HepG2 (cell line): Measurements from ENCODE around the gene THAP3. TPM values are rescaled to one million over a fixed set of nuclear protein-coding genes. Genes with fewer than 3 reads are reported as not detected.
A peak's percentile ranks its signal among the peaks of the same experiment; 100 is the strongest.

Experiments used
- ERF ChIP-seq: IDR thresholded peaks from 2 replicates; pipeline ENCODE4 v1.6.1; 2018; ENCODE audit warnings: missing biosample characterization, missing genetic modification reagents
- NCOR1 ChIP-seq: fragments of 200-600 bp; sonication (generic); IDR thresholded peaks from 2 replicates; pipeline ENCODE4 v1.7.0; 2017; ENCODE audit warnings: antibody characterized with exemption, low read length, borderline replicate concordance
- POLR2G ChIP-seq: fragments of 200-400 bp; formaldehyde crosslinking; IDR thresholded peaks from 2 replicates; pipeline ENCODE4 v1.6.1; 2018; ENCODE audit warnings: mild to moderate bottlenecking, low read depth, low read length, moderate library complexity
- RXRA ChIP-seq: sonication (generic); formaldehyde crosslinking; IDR thresholded peaks from 2 replicates; pipeline ENCODE4 v1.5.1; 2020; ENCODE audit warnings: missing genetic modification reagents
- SALL1 ChIP-seq: sonication (generic); formaldehyde crosslinking; IDR thresholded peaks from 2 replicates; pipeline ENCODE4 v1.8.0; 2022; ENCODE audit warnings: mild to moderate bottlenecking, missing genetic modification reagents
- ZFX ChIP-seq: sonication (generic); formaldehyde crosslinking; IDR thresholded peaks from 2 replicates; pipeline ENCODE4 v1.4.0; 2020; ENCODE audit warnings: mild to moderate bottlenecking, low read depth, missing genetic modification reagents, moderate library complexity
- ZNF460 ChIP-seq: sonication (generic); formaldehyde crosslinking; IDR thresholded peaks from 2 replicates; pipeline ENCODE4 v1.5.1; 2020; ENCODE audit warnings: missing genetic modification reagents, mild to moderate bottlenecking, borderline replicate concordance
- ZNF564 ChIP-seq: sonication (generic); formaldehyde crosslinking; IDR thresholded peaks from 2 replicates; pipeline ENCODE4 v1.8.1; 2023; ENCODE audit warnings: mild to moderate bottlenecking, missing genetic modification reagents
- polyA plus RNA-seq, 8 experiments: library from polyadenylated mRNA; depleted of rRNA in 3 of 8; stranded (reverse) in 7 of 8; unstranded in 1 of 8; fragments of >200 nt; fragmentation: Illumina TruSeq in 4 of 8; extraction: Trizol in 4 of 8; gene quantifications; 2 replicates each; pipeline versions ENCODE4 v1.2.1 to v1.2.3, GENCODE V29; 2011 to 2016; ENCODE audit warnings: low read depth in 4 of 8, missing spikeins in 1 of 8, mixed read lengths in 1 of 8; ENCODE audit not compliant: insufficient read depth in 1 of 8
- total RNA-seq, 5 experiments: library from RNA; depleted of rRNA; stranded (reverse); fragments of >200 nt; fragmentation: Illumina TruSeq; extraction: Trizol; gene quantifications; 2 replicates each; pipeline ENCODE4 v1.2.3, GENCODE V29; 2016; ENCODE audit warnings: low read depth in 1 of 5
- TF ChIP-seq, protein P1 (sequence below): sonication (generic); formaldehyde crosslinking; IDR thresholded peaks from 2 replicates; pipeline ENCODE4 v1.9.0; 2022; ENCODE audit warnings: low read depth, missing genetic modification reagents
- TF ChIP-seq, protein P2 (sequence below): IDR thresholded peaks from 2 replicates; pipeline ENCODE4 v1.6.1; 2016; ENCODE audit warnings: low read depth, missing genetic modification reagents, missing compliant biosample characterization
- TF ChIP-seq, protein P3 (sequence below): sonication (generic); formaldehyde crosslinking; IDR thresholded peaks from 2 replicates; pipeline ENCODE4 v1.5.1; 2020; ENCODE audit warnings: mild to moderate bottlenecking, missing genetic modification reagents, moderate library complexity
- TF ChIP-seq, protein P4 (sequence below): sonication (generic); formaldehyde crosslinking; IDR thresholded peaks from 2 replicates; pipeline ENCODE4 v1.4.0; 2020; ENCODE audit warnings: missing genetic modification reagents

THAP3 gene
- total and polyA plus RNA-seq, 2 of the 13 experiments (the other 11 are each of a cell fraction or from before 2014, with no cell fraction given), result 10.3 to 14.9 TPM

DNA sequence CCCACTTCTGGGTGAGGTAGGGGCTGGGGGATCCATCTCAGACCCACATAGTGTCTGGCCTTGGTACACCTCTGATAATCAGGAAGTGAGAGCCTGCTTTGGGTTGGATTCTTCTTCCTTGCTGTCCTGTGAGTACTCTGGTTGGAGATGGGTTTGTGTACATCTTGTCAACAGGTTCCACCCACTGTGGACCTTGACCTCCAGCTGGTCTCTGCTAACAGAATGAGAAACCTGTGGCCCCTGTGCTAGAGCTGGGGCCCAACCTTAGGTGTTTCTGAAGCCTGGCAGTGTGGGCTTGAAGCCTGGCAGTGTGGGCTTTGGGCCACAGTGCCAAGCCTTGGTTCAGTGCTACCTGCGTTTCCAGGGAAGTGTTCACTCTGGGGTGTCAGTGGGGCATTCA is 42.3 kb upstream of the THAP3 start (continued):
- TF ChIP-seq, protein P1, sequence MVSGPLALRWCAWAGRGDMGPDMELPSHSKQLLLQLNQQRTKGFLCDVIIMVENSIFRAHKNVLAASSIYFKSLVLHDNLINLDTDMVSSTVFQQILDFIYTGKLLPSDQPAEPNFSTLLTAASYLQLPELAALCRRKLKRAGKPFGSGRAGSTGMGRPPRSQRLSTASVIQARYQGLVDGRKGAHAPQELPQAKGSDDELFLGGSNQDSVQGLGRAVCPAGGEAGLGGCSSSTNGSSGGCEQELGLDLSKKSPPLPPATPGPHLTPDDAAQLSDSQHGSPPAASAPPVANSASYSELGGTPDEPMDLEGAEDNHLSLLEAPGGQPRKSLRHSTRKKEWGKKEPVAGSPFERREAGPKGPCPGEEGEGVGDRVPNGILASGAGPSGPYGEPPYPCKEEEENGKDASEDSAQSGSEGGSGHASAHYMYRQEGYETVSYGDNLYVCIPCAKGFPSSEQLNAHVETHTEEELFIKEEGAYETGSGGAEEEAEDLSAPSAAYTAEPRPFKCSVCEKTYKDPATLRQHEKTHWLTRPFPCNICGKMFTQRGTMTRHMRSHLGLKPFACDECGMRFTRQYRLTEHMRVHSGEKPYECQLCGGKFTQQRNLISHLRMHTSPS, result peak; percentile 86
- TF ChIP-seq SALL1 (CRISPR knock-in tag) (peak; percentile 88), ERF (peak; percentile 72; the same call in 1 of the 2 replicates), ZFX (CRISPR knock-in tag) (peak; percentile 65; the same call in 1 of the 2 replicates), ZNF564 (CRISPR knock-in tag) (peak; percentile 67; the same call in 1 of the 2 replicates), POLR2G (peak; percentile 57; the same call in 1 of the 2 replicates), RXRA (peak; percentile 75; the same call in 1 of the 2 replicates), ZNF460 (CRISPR knock-in tag) (no peak), NCOR1 (peak; percentile 87; the same call in 1 of the 2 replicates)
- TF ChIP-seq, protein P2, sequence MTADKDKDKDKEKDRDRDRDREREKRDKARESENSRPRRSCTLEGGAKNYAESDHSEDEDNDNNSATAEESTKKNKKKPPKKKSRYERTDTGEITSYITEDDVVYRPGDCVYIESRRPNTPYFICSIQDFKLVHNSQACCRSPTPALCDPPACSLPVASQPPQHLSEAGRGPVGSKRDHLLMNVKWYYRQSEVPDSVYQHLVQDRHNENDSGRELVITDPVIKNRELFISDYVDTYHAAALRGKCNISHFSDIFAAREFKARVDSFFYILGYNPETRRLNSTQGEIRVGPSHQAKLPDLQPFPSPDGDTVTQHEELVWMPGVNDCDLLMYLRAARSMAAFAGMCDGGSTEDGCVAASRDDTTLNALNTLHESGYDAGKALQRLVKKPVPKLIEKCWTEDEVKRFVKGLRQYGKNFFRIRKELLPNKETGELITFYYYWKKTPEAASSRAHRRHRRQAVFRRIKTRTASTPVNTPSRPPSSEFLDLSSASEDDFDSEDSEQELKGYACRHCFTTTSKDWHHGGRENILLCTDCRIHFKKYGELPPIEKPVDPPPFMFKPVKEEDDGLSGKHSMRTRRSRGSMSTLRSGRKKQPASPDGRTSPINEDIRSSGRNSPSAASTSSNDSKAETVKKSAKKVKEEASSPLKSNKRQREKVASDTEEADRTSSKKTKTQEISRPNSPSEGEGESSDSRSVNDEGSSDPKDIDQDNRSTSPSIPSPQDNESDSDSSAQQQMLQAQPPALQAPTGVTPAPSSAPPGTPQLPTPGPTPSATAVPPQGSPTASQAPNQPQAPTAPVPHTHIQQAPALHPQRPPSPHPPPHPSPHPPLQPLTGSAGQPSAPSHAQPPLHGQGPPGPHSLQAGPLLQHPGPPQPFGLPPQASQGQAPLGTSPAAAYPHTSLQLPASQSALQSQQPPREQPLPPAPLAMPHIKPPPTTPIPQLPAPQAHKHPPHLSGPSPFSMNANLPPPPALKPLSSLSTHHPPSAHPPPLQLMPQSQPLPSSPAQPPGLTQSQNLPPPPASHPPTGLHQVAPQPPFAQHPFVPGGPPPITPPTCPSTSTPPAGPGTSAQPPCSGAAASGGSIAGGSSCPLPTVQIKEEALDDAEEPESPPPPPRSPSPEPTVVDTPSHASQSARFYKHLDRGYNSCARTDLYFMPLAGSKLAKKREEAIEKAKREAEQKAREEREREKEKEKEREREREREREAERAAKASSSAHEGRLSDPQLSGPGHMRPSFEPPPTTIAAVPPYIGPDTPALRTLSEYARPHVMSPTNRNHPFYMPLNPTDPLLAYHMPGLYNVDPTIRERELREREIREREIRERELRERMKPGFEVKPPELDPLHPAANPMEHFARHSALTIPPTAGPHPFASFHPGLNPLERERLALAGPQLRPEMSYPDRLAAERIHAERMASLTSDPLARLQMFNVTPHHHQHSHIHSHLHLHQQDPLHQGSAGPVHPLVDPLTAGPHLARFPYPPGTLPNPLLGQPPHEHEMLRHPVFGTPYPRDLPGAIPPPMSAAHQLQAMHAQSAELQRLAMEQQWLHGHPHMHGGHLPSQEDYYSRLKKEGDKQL (CRISPR knock-in tag), result 0 out of 2 replicates have a peak, but pooled peaks have one; percentile 59
- TF ChIP-seq, protein P3, sequence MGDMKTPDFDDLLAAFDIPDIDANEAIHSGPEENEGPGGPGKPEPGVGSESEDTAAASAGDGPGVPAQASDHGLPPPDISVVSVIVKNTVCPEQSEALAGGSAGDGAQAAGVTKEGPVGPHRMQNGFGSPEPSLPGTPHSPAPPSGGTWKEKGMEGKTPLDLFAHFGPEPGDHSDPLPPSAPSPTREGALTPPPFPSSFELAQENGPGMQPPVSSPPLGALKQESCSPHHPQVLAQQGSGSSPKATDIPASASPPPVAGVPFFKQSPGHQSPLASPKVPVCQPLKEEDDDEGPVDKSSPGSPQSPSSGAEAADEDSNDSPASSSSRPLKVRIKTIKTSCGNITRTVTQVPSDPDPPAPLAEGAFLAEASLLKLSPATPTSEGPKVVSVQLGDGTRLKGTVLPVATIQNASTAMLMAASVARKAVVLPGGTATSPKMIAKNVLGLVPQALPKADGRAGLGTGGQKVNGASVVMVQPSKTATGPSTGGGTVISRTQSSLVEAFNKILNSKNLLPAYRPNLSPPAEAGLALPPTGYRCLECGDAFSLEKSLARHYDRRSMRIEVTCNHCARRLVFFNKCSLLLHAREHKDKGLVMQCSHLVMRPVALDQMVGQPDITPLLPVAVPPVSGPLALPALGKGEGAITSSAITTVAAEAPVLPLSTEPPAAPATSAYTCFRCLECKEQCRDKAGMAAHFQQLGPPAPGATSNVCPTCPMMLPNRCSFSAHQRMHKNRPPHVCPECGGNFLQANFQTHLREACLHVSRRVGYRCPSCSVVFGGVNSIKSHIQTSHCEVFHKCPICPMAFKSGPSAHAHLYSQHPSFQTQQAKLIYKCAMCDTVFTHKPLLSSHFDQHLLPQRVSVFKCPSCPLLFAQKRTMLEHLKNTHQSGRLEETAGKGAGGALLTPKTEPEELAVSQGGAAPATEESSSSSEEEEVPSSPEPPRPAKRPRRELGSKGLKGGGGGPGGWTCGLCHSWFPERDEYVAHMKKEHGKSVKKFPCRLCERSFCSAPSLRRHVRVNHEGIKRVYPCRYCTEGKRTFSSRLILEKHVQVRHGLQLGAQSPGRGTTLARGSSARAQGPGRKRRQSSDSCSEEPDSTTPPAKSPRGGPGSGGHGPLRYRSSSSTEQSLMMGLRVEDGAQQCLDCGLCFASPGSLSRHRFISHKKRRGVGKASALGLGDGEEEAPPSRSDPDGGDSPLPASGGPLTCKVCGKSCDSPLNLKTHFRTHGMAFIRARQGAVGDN (CRISPR knock-in tag), result peak; percentile 50
- TF ChIP-seq, protein P4, sequence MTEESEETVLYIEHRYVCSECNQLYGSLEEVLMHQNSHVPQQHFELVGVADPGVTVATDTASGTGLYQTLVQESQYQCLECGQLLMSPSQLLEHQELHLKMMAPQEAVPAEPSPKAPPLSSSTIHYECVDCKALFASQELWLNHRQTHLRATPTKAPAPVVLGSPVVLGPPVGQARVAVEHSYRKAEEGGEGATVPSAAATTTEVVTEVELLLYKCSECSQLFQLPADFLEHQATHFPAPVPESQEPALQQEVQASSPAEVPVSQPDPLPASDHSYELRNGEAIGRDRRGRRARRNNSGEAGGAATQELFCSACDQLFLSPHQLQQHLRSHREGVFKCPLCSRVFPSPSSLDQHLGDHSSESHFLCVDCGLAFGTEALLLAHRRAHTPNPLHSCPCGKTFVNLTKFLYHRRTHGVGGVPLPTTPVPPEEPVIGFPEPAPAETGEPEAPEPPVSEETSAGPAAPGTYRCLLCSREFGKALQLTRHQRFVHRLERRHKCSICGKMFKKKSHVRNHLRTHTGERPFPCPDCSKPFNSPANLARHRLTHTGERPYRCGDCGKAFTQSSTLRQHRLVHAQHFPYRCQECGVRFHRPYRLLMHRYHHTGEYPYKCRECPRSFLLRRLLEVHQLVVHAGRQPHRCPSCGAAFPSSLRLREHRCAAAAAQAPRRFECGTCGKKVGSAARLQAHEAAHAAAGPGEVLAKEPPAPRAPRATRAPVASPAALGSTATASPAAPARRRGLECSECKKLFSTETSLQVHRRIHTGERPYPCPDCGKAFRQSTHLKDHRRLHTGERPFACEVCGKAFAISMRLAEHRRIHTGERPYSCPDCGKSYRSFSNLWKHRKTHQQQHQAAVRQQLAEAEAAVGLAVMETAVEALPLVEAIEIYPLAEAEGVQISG, result peak; percentile 83
